NT2/D1 (cell line): ENCODE results near the gene APP.

ENCODE experiments used
- YY1 ChIP-seq: IDR thresholded peaks from 2 replicates; pipeline ENCODE4 v1.6.1; 2011; ENCODE audit not compliant: insufficient read length, insufficient read depth
- ZNF274 ChIP-seq: IDR thresholded peaks from 2 replicates; pipeline ENCODE4 v1.6.1; 2011; ENCODE audit warnings: mild to moderate bottlenecking, low read depth, low read length

DNA sequence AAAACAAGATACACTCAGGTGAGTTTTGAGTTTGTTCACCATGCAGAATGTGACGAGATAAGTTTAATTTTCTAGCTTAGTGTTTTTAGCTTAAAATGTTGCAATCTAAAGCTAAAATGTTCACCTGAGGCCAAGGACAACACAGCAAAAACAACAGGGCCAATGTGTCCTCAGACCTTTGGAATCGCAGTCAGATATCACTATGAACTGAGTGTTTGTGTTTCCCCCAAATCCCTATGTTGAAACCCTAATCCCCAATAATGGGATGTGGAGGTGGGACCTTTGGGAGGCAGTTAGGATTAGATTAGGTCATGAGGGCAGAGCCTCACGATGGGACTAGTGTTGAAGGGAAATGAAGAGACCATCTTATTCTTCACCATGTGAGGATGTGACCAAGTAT is 291.4 kb downstream of the APP start:
- TF ChIP-seq ZNF274: no peak
- TF ChIP-seq YY1: no peak
